Measurements from ENCODE around the gene FBXW2. TPM values are rescaled to one million over a fixed set of nuclear protein-coding genes. Genes with fewer than 3 reads are reported as not detected.

FBXW2 gene
- total RNA-seq, 6 donors from 2014 or later: 42.2 to 149 (median 79.7) TPM

GRCh38 chr9:120833325-120833724 lies 40.1 kb upstream of the FBXW2 start:
- H3K9me3 ChIP-seq: no peaks in the 10 kb centered on the region
- no peak overlapping the region for H3K27ac ChIP-seq
- no peaks in the 10 kb centered on the region for H3K4me1 ChIP-seq
- H3K36me3 ChIP-seq: peaks cover 10 to 60% (median 35%) of the 10 kb centered on the region in 4 donors
- DNase-seq (no peak), ATAC-seq (ENCODE audit: low FRiP score in 2 of 2) (no peak)
- H3K4me3 ChIP-seq: no peak overlapping the region
- H3K27me3 ChIP-seq: no peaks in the 10 kb centered on the region
- WGBS, 2 donors: 93 to 94% methylated on average over 7 of the region's 7 CpGs
- no peak for TF ChIP-seq POLR2AphosphoS5 (IDR thresholded peaks at IDR 0.05)
- no peak for TF ChIP-seq POLR2A (IDR thresholded peaks at IDR 0.05)

DNA sequence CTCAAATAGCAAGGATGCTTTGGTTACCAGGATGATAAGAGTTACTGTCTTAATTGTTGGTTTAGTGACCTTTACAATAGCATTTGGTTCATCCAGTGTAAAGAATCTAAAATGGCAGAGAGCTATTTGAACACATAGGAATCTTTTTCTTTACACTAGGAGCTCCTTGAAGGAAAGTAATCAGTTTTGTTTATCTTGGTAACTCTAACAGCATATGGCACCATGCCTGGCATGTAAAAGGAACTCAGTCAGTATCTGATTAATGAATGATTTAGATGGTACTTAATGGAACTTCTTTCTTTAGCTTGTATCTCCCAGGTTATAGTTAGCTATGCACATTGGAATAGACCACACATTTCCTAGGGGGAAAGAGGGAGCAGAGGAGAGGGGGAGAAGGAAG lies 39.6 kb upstream of the FBXW2 start:
- no peaks in the 10 kb centered on the region for H3K4me1 ChIP-seq
- peaks cover 10 to 66% (median 35%) of the 10 kb centered on the region in 4 donors for H3K36me3 ChIP-seq
- ATAC-seq (ENCODE audit: low FRiP score in 2 of 2): no peak
- H3K9me3 ChIP-seq: no peaks in the 10 kb centered on the region
- H3K4me3 ChIP-seq: no peak overlapping the region
- TF ChIP-seq POLR2A (IDR thresholded peaks at IDR 0.05) (no peak), POLR2AphosphoS5 (IDR thresholded peaks at IDR 0.05) (no peak), CTCF (IDR thresholded peaks at IDR 0.05) (no peak), EP300 (IDR thresholded peaks at IDR 0.05) (no peak)
- DNase-seq: no peak
- H3K27ac ChIP-seq: no peak overlapping the region
- H3K27me3 ChIP-seq: no peaks in the 10 kb centered on the region

DNA sequence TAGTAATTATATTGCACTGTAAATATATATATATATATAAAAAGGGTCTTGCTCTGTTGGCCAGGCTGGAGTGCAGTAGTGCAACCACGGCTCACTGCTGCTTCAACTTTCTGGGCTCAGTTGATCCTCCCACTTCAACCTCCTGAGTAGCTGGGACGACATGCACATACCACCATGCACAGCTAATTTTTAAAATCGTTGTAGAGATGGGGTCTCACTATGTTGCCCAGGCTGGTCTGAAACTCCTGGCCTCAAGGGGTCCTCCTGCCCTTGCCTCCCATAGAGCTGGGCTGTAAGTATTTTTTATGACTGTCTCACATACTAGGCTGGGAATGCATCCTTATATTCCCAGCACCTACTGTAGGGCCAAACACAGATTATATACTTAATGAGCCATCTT lies 37.6 kb upstream of the FBXW2 start:
- WGBS, 2 donors: 92 to 100% methylated on average over 3 of the region's 3 CpGs
- H3K4me1 ChIP-seq: no peaks in the 10 kb centered on the region
- H3K9me3 ChIP-seq: no peaks in the 10 kb centered on the region
- no peaks in the 10 kb centered on the region for H3K27me3 ChIP-seq
- TF ChIP-seq POLR2A (IDR thresholded peaks at IDR 0.05) (no peak), POLR2AphosphoS5 (IDR thresholded peaks at IDR 0.05) (no peak), EP300 (IDR thresholded peaks at IDR 0.05) (no peak), CTCF (IDR thresholded peaks at IDR 0.05) (no peak)
- H3K27ac ChIP-seq: no peak overlapping the region
- H3K36me3 ChIP-seq: peaks cover 10 to 76% (median 35%) of the 10 kb centered on the region in 4 donors
- DNase-seq (no peak), ATAC-seq (ENCODE audit: low FRiP score in 2 of 2) (no peak)
- no peak overlapping the region for H3K4me3 ChIP-seq

DNA sequence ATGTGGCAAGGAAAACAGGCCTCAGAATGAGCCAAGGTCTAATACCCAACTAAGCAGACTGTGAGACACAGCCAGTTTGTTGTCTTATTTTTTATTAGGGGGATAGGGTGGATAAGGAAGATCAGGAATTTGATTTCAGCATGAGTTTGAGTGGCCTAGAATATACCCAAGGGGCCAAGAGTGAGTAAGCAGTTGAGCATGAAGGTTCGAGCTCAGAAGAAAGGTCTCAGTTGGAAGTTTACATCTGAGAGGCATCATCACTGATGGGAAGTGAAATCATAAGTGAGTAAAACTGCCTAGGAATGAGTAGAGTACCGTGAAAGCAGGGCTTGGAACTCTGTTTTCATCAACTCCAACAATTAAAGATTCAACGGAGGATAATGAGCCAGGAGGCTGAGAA lies 36.9 kb upstream of the FBXW2 start:
- H3K27ac ChIP-seq: no peak overlapping the region
- peaks cover 10 to 79% (median 33%) of the 10 kb centered on the region in 4 donors for H3K36me3 ChIP-seq
- no peaks in the 10 kb centered on the region for H3K4me1 ChIP-seq
- ATAC-seq (ENCODE audit: low FRiP score in 2 of 2): no peak
- no peak for DNase-seq
- no peaks in the 10 kb centered on the region for H3K9me3 ChIP-seq
- TF ChIP-seq POLR2AphosphoS5 (IDR thresholded peaks at IDR 0.05) (no peak), POLR2A (IDR thresholded peaks at IDR 0.05) (no peak), CTCF (IDR thresholded peaks at IDR 0.05) (no peak), EP300 (IDR thresholded peaks at IDR 0.05) (no peak)
- no peak overlapping the region for H3K4me3 ChIP-seq
- 89 to 94% methylated on average over 3 of the region's 3 CpGs for WGBS, 2 donors
- H3K27me3 ChIP-seq: no peaks in the 10 kb centered on the region

GRCh38 chr9:120829650-120830049 lies 36.4 kb upstream of the FBXW2 start:
- Histone ChIP-seq H3K27ac (no peak overlapping the region), H3K4me1 (no peaks in the 10 kb centered on the region), H3K36me3 (peaks cover 7 to 79% (median 36%) of the 10 kb centered on the region in 4 donors), H3K27me3 (no peaks in the 10 kb centered on the region), H3K9me3 (no peaks in the 10 kb centered on the region), H3K4me3 (no peak overlapping the region)
- DNase-seq (no peak), ATAC-seq (ENCODE audit: low FRiP score in 2 of 2) (no peak)
- TF ChIP-seq CTCF (IDR thresholded peaks at IDR 0.05): no peak
- no peak for TF ChIP-seq EP300 (IDR thresholded peaks at IDR 0.05)
- TF ChIP-seq POLR2AphosphoS5 (IDR thresholded peaks at IDR 0.05): no peak
- TF ChIP-seq POLR2A (IDR thresholded peaks at IDR 0.05): no peak
- 94 to 100% methylated on average over 1 of the region's 1 CpG for WGBS, 2 donors

Data from upper lobe of left lung (tissue), 6 donors.